CD4-positive, CD25-positive, alpha-beta regulatory T cell (primary cell): Measurements from ENCODE around the gene STK32C. TPM values are rescaled to one million over a fixed set of nuclear protein-coding genes. Genes with fewer than 3 reads are reported as not detected.
"Not testable (repeated sequence)": the region's sequence is repeated elsewhere in the genome, so short reads cannot be mapped to it uniquely, and the experiment has no call there.

Experiments used
- ATAC-seq, 2 donors: fragments of 150-1000 bp; cut with Tn5 transposase; one replicate each; pipeline ENCODE4 v1.10.0; 2021; ENCODE audit warnings: low read depth in 2 of 2, moderate number of reproducible peaks in 2 of 2, moderate library complexity in 1 of 2
- DNase-seq, 3 donors: peaks; one replicate each; pipeline versions ENCODE4 v3.0.0 to v3.0.0-alpha.2; 2012 to 2022; ENCODE audit warnings: mixed read lengths in 1 of 3
- H3K27ac ChIP-seq: one replicate; pipeline ENCODE4 v1.7.0; 2013; ENCODE audit warnings: mild to moderate bottlenecking, low read length; ENCODE audit not compliant: insufficient read depth, poor library complexity, severe bottlenecking
- H3K27me3 ChIP-seq: one replicate; pipeline ENCODE4 v1.7.0; 2013; ENCODE audit warnings: low read length; ENCODE audit not compliant: control insufficient read depth, insufficient read depth
- H3K36me3 ChIP-seq: one replicate; pipeline ENCODE4 v1.7.0; 2013; ENCODE audit warnings: mild to moderate bottlenecking, low read length, moderate library complexity; ENCODE audit not compliant: control insufficient read depth, insufficient read depth
- H3K4me1 ChIP-seq: 2 replicates; pipeline ENCODE4 v1.7.0; 2013; ENCODE audit warnings: mild to moderate bottlenecking, low read length; ENCODE audit not compliant: insufficient read depth, control insufficient read depth, poor library complexity, severe bottlenecking
- H3K4me3 ChIP-seq: one replicate; pipeline ENCODE4 v1.7.0; 2013; ENCODE audit warnings: low read depth, mild to moderate bottlenecking, low read length, moderate library complexity
- H3K9me3 ChIP-seq, 2 experiments: 1 replicate in 1 of 2; 2 replicates in 1 of 2; pipeline ENCODE4 v1.7.0; 2013; ENCODE audit warnings: low read length in 2 of 2, mild to moderate bottlenecking in 1 of 2, moderate library complexity in 1 of 2; ENCODE audit not compliant: control insufficient read depth in 2 of 2
- H3K27ac Mint-ChIP-seq, 3 donors: one replicate each; pipeline ENCODE4 v1.8.0; 2020 to 2022; ENCODE audit warnings: mild to moderate bottlenecking in 3 of 3, mixed read lengths in 3 of 3, moderate library complexity in 2 of 3
- H3K27me3 Mint-ChIP-seq: one replicate; pipeline ENCODE4 v1.8.0; 2022; ENCODE audit warnings: mild to moderate bottlenecking, mixed read lengths
- H3K36me3 Mint-ChIP-seq: one replicate; pipeline ENCODE4 v1.8.0; 2020; ENCODE audit warnings: mixed read lengths
- H3K4me1 Mint-ChIP-seq, 4 donors: one replicate each; pipeline ENCODE4 v1.8.0; 2020 to 2022; ENCODE audit warnings: mixed read lengths in 4 of 4, mild to moderate bottlenecking in 1 of 4
- H3K4me3 Mint-ChIP-seq, 4 donors: one replicate each; pipeline ENCODE4 v1.8.0; 2020 to 2022; ENCODE audit warnings: mild to moderate bottlenecking in 4 of 4, mixed read lengths in 4 of 4, moderate library complexity in 3 of 4
- H3K9me3 Mint-ChIP-seq, 7 donors: one replicate each; pipeline ENCODE4 v1.8.0; 2020 to 2022; ENCODE audit warnings: mixed read lengths in 7 of 7, mild to moderate bottlenecking in 3 of 7, moderate library complexity in 2 of 7
- polyA plus RNA-seq, 4 donors: library from polyadenylated mRNA; unstranded; fragments of 300-500 nt; fragmentation: Illumina TruSeq; gene quantifications; one replicate each; pipeline ENCODE4 v1.2.3, GENCODE V29; 2021
- total RNA-seq: library from RNA; stranded (reverse); gene quantifications from one replicate; pipeline ENCODE4 v1.2.3, GENCODE V29; 2022

The STK32C gene
- total and polyA plus RNA-seq, 5 donors from 2014 or later, result 3.5 to 7.0 (median 6.6) TPM

GRCh38 chr10:132314881-132315280 is 7.1 kb upstream of the STK32C start:
- H3K27me3 Mint-ChIP-seq, H3K4me1 ChIP-seq, H3K4me3 ChIP-seq, H3K4me1 Mint-ChIP-seq, H3K27ac ChIP-seq, H3K9me3 Mint-ChIP-seq, DNase-seq, H3K27ac Mint-ChIP-seq, ATAC-seq, H3K9me3 ChIP-seq, H3K36me3 Mint-ChIP-seq, H3K4me3 Mint-ChIP-seq, H3K36me3 ChIP-seq, H3K27me3 ChIP-seq: not testable (repeated sequence)

- no peak overlapping the region for H3K27ac Mint-ChIP-seq
Measured at GRCh38 chr10:132314336-132314735, 6.6 kb upstream of the STK32C start.

GRCh38 chr10:132313865-132314264 is 6.1 kb upstream of the STK32C start:
- peaks cover 14% of the 10 kb centered on the region for H3K27me3 Mint-ChIP-seq
- Histone ChIP-seq H3K4me1 (peaks cover 2% of the 10 kb centered on the region), H3K36me3 (no peaks in the 10 kb centered on the region), H3K27me3 (no peaks in the 10 kb centered on the region), H3K9me3 (no peaks in the 10 kb centered on the region), H3K27ac (no peak overlapping the region), H3K4me3 (no peak overlapping the region)
- H3K36me3 Mint-ChIP-seq, result no peaks in the 10 kb centered on the region
- DNase-seq, result no peak
- peaks cover 0 to 2% (median 0%) of the 10 kb centered on the region in 4 donors for H3K4me1 Mint-ChIP-seq
- ATAC-seq, result no peak
- no peak overlapping the region for H3K4me3 Mint-ChIP-seq
- no peak overlapping the region for H3K27ac Mint-ChIP-seq
- peaks cover 0 to 2% (median 0%) of the 10 kb centered on the region in 7 donors for H3K9me3 Mint-ChIP-seq

More at GRCh38 chr10:132314336-132314735, 6.6 kb upstream of the STK32C start:
- Mint-ChIP-seq H3K4me1 (no peaks in the 10 kb centered on the region), H3K4me3 (no peak overlapping the region), H3K9me3 (peaks cover 0 to 2% (median 0%) of the 10 kb centered on the region in 7 donors), H3K36me3 (no peaks in the 10 kb centered on the region), H3K27me3 (peaks cover 14% of the 10 kb centered on the region)
- Histone ChIP-seq H3K4me3 (no peak overlapping the region), H3K27ac (no peak overlapping the region), H3K4me1 (no peaks in the 10 kb centered on the region), H3K9me3 (no peaks in the 10 kb centered on the region), H3K36me3 (no peaks in the 10 kb centered on the region), H3K27me3 (no peaks in the 10 kb centered on the region)
- no peak for ATAC-seq
- DNase-seq, result no peak

- Histone ChIP-seq H3K36me3 (no peaks in the 10 kb centered on the region), H3K4me1 (peaks cover 7% of the 10 kb centered on the region), H3K27me3 (no peaks in the 10 kb centered on the region), H3K4me3 (no peak overlapping the region), H3K27ac (no peak overlapping the region), H3K9me3 (no peaks in the 10 kb centered on the region)
- Mint-ChIP-seq H3K4me1 (peaks cover 0 to 4% (median 0%) of the 10 kb centered on the region in 4 donors), H3K27ac (no peak overlapping the region), H3K36me3 (no peaks in the 10 kb centered on the region), H3K4me3 (peak overlapping the region in 1 of 4 donors; percentile 35), H3K9me3 (peaks cover 0 to 2% (median 0%) of the 10 kb centered on the region in 7 donors), H3K27me3 (peaks cover 14% of the 10 kb centered on the region)
- no peak for ATAC-seq
- DNase-seq, result no peak
Measured at GRCh38 chr10:132313305-132313704, 5.6 kb upstream of the STK32C start.

GRCh38 chr10:132311338-132311939 is 3.7 kb upstream of the STK32C start:
- Histone ChIP-seq H3K9me3 (no peaks in the 10 kb centered on the region), H3K36me3 (no peaks in the 10 kb centered on the region), H3K4me1 (peaks cover 13% of the 10 kb centered on the region), H3K4me3 (no peak overlapping the region), H3K27ac (no peak overlapping the region), H3K27me3 (no peaks in the 10 kb centered on the region)
- no peaks in the 10 kb centered on the region for H3K36me3 Mint-ChIP-seq
- peak overlapping the region in 1 of 4 donors; percentile 73 for H3K4me3 Mint-ChIP-seq
- no peak overlapping the region for H3K27ac Mint-ChIP-seq
- H3K9me3 Mint-ChIP-seq, result peaks cover 0 to 2% (median 0%) of the 10 kb centered on the region in 7 donors
- ATAC-seq (no peak), DNase-seq (no peak)
- H3K27me3 Mint-ChIP-seq, result peaks cover 15% of the 10 kb centered on the region
- peaks cover 0 to 10% (median 1%) of the 10 kb centered on the region in 4 donors for H3K4me1 Mint-ChIP-seq

- no peak overlapping the region for H3K27ac ChIP-seq
- H3K9me3 ChIP-seq, result no peaks in the 10 kb centered on the region
- peaks cover 0 to 12% (median 5%) of the 10 kb centered on the region in 4 donors for H3K4me1 Mint-ChIP-seq
- H3K27me3 Mint-ChIP-seq, result peaks cover 21% of the 10 kb centered on the region
- H3K27ac Mint-ChIP-seq, result peak overlapping the region in 1 of 3 donors; percentile 36
- H3K27me3 ChIP-seq, result peaks cover 3% of the 10 kb centered on the region
- H3K36me3 ChIP-seq, result no peaks in the 10 kb centered on the region
- peaks cover 0 to 2% (median 0%) of the 10 kb centered on the region in 7 donors for H3K9me3 Mint-ChIP-seq
- no peak overlapping the region for H3K4me3 ChIP-seq
- ATAC-seq (no peak), DNase-seq (no peak)
- peak overlapping the region in 3 of 4 donors; percentile 35 to 73 (median 67) for H3K4me3 Mint-ChIP-seq
- H3K36me3 Mint-ChIP-seq, result no peaks in the 10 kb centered on the region
- peaks cover 13% of the 10 kb centered on the region for H3K4me1 ChIP-seq
Measured at GRCh38 chr10:132310701-132311337, 3.1 kb upstream of the STK32C start.

- H3K36me3 ChIP-seq, result no peaks in the 10 kb centered on the region
- H3K4me1 Mint-ChIP-seq, result peaks cover 0 to 12% (median 5%) of the 10 kb centered on the region in 4 donors
- H3K27ac Mint-ChIP-seq, result peak overlapping the region in 1 of 3 donors; percentile 76
- H3K27me3 Mint-ChIP-seq, result peaks cover 27% of the 10 kb centered on the region
- no peak overlapping the region for H3K4me3 ChIP-seq
- no peaks in the 10 kb centered on the region for H3K36me3 Mint-ChIP-seq
- H3K4me3 Mint-ChIP-seq, result peak overlapping the region; percentile 73 to 90 (median 84)
- H3K9me3 ChIP-seq, result no peaks in the 10 kb centered on the region
- H3K27ac ChIP-seq, result no peak overlapping the region
- ATAC-seq (no peak), DNase-seq (no peak)
- peaks cover 0 to 2% (median 0%) of the 10 kb centered on the region in 7 donors for H3K9me3 Mint-ChIP-seq
- peaks cover 4% of the 10 kb centered on the region for H3K27me3 ChIP-seq
- H3K4me1 ChIP-seq, result peaks cover 13% of the 10 kb centered on the region
Measured at GRCh38 chr10:132309879-132310591, 2.3 kb upstream of the STK32C start.
